GM20431 (cell line): ENCODE data around the gene TBX10.

ENCODE experiments used
- in situ Hi-C: fragments of 300-500 bp; cut with MseI, MboI; formaldehyde crosslinking; loops from one replicate; pipeline ENCODE4 v1.15.0; 2020; ENCODE audit warnings: low sequenced_read_pairs; ENCODE audit not compliant: unreplicated experiment

Gene TBX10

DNA sequence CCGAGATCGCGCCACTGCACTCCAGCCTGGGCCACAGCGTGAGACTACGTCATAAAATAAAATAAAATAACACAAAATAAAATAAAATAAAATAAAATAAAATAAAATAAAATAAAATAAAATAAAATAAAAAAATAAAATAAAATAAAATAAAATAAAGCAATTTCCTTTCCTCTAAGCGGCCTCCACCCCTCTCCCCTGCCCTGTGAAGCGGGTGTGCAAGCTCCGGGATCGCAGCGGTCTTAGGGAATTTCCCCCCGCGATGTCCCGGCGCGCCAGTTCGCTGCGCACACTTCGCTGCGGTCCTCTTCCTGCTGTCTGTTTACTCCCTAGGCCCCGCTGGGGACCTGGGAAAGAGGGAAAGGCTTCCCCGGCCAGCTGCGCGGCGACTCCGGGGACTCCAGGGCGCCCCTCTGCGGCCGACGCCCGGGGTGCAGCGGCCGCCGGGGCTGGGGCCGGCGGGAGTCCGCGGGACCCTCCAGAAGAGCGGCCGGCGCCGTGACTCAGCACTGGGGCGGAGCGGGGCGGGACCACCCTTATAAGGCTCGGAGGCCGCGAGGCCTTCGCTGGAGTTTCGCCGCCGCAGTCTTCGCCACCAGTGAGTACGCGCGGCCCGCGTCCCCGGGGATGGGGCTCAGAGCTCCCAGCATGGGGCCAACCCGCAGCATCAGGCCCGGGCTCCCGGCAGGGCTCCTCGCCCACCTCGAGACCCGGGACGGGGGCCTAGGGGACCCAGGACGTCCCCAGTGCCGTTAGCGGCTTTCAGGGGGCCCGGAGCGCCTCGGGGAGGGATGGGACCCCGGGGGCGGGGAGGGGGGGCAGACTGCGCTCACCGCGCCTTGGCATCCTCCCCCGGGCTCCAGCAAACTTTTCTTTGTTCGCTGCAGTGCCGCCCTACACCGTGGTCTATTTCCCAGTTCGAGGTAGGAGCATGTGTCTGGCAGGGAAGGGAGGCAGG lies 56.0 kb downstream of the TBX10 start, which contains the start of gene GSTP1:
Gene GSTP1 (plus strand): TSS at position 566 of the 958 bp plus-strand sequence. CDS start 32 bp downstream, at position 598.
- in situ Hi-C loops, result no loop called here

DNA sequence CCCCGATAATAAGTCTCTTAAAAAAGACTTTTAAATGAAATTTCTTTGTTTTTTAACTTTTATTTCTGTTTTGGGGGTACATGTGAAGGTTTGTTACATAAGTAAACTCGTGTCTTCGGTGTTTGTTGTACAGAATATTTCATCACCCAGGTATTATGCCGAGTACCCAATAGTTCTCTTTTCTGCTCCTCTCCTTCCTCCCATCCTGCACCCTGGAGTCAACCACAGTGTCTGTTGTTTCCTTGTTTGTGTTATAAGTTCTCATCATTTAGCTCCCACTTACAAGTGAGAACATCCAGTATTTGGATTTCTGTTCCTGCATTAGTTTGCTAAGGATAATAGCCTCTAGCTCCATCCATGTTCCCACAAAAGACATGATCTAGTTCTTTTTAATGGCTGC lies 57.6 kb downstream of the TBX10 start:
- in situ Hi-C loops, result no loop called here

DNA sequence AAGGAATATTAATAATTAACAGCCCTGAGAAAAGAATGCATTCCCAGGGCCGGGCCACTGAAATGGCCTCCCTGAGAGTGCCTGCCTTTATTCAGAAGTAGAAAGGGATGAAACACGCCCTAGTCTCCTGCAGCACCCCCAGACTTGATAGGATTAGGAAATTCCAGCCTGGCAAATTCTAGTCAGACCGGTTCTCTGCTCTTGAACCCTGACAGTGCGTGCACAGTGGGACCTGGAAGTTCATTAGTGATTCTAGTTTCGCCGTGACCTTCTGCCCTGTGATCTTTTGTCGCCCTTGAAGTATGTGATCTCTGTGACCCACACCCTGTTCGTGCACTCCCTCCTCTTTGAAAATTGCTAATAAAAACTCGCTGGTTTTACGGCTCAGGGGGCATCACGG lies 58.1 kb downstream of the TBX10 start:
- in situ Hi-C loops, result no loop called here
